ENCODE data around the gene CHRNB1.

- TF ChIP-seq POLR2A (IDR thresholded peaks at IDR 0.05; ENCODE audit: low read length) = no peak
- no peak for TF ChIP-seq GATA1 (IDR thresholded peaks at IDR 0.05; ENCODE audit: low read depth, low read length)
Measured at GRCh38 chr17:7442142-7442541, 2.7 kb upstream of the CHRNB1 start.
